MM.1S (cell line): Measurements from ENCODE around the gene DNAH11.

Source experiments
- DNase-seq: peaks from one replicate; pipeline ENCODE4 v3.0.0-alpha.2; 2015
- H2AFZ ChIP-seq: fragments of 300-600 bp; sonication (generic); 2 replicates; pipeline ENCODE4 v1.6.0; 2016; ENCODE audit warnings: antibody characterized with exemption, low read length
- H3F3A ChIP-seq: fragments of 300-600 bp; sonication (generic); 2 replicates; pipeline ENCODE4 v1.6.1; 2016; ENCODE audit warnings: mild to moderate bottlenecking, antibody characterized with exemption, low read length, moderate library complexity, mixed read lengths; ENCODE audit not compliant: insufficient read depth
- H3K27ac ChIP-seq: fragments of 300-600 bp; sonication (generic); 2 replicates; pipeline ENCODE4 v1.5.1; 2016; ENCODE audit warnings: mild to moderate bottlenecking, low read length
- H3K27me3 ChIP-seq: fragments of 300-600 bp; sonication (generic); replicated peaks from 2 replicates; pipeline ENCODE4 v1.6.0; 2016; ENCODE audit warnings: low read length; ENCODE audit not compliant: insufficient read depth
- H3K36me3 ChIP-seq: fragments of 300-600 bp; sonication (generic); replicated peaks from 2 replicates; pipeline ENCODE4 v1.6.1; 2016; ENCODE audit warnings: mild to moderate bottlenecking, low read length, mixed read lengths; ENCODE audit not compliant: insufficient read depth
- H3K4me1 ChIP-seq: fragments of 300-600 bp; sonication (generic); 2 replicates; pipeline ENCODE4 v1.6.1; 2016; ENCODE audit warnings: low read length, mixed read lengths
- H3K4me2 ChIP-seq: fragments of 300-600 bp; sonication (generic); 2 replicates; pipeline ENCODE4 v1.6.0; 2016; ENCODE audit warnings: low read depth, low read length
- H3K4me3 ChIP-seq: fragments of 300-600 bp; sonication (generic); 2 replicates; pipeline ENCODE4 v1.5.1; 2016; ENCODE audit warnings: low read length, mixed read lengths
- H3K79me2 ChIP-seq: fragments of 300-600 bp; sonication (generic); 2 replicates; pipeline ENCODE4 v1.6.1; 2016; ENCODE audit warnings: mixed run types, low read length, mixed read lengths
- H3K9ac ChIP-seq: fragments of 300-600 bp; sonication (generic); 2 replicates; pipeline ENCODE4 v1.6.1; 2016; ENCODE audit warnings: low read length, mixed read lengths
- H3K9me2 ChIP-seq: fragments of 300-600 bp; sonication (generic); replicated peaks from 2 replicates; pipeline ENCODE4 v1.6.1; 2016; ENCODE audit warnings: mild to moderate bottlenecking, low read length, mixed read lengths; ENCODE audit not compliant: insufficient read depth
- H3K9me3 ChIP-seq: fragments of 300-600 bp; sonication (generic); replicated peaks from 2 replicates; pipeline ENCODE4 v1.6.1; 2016; ENCODE audit warnings: mild to moderate bottlenecking, low read length, mixed read lengths; ENCODE audit not compliant: insufficient read depth
- H4K20me1 ChIP-seq: fragments of 300-600 bp; sonication (generic); 2 replicates; pipeline ENCODE4 v1.6.1; 2016; ENCODE audit warnings: mild to moderate bottlenecking, low read length, moderate library complexity, mixed read lengths; ENCODE audit not compliant: insufficient read depth
- EZH2 ChIP-seq: fragments of 300-600 bp; sonication (generic); optimal IDR thresholded peaks from 2 replicates; pipeline ENCODE3; 2017; ENCODE audit warnings: low read depth, mild to moderate bottlenecking, antibody characterized with exemption, low read length, mixed read lengths
- EZH2phosphoT487 ChIP-seq: fragments of 300-600 bp; sonication (generic); IDR thresholded peaks from 2 replicates; pipeline ENCODE4 v1.6.1; 2018; ENCODE audit warnings: antibody characterized with exemption, low read length
- TF ChIP-seq, protein P1 (sequence below): fragments of 300-600 bp; sonication (generic); IDR thresholded peaks from 2 replicates; pipeline ENCODE4 v1.5.1; 2016; ENCODE audit warnings: antibody characterized with exemption, low read length, mixed read lengths

Gene DNAH11

DNA sequence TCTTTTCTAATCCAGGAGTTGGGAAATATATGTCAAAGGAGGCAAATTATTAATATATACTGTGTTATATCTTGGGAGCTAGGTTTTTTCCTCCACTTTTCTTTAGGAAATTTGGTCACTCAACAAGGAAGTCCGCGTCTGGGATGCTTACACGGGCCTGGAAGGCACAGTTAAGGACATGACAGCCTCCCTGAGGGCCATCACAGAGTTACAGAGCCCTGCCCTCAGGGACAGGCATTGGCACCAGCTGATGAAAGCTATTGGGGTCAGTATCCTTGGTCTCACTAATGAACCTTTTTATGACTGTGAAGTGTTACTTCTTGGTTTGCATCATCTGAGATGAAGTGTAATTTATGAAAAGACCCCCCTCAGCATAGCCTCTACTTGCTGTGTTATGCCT, 74.7 kb downstream of the DNAH11 start:
- Histone ChIP-seq H3K9me3 (no peaks in the 10 kb centered on the region), H3F3A (no peaks in the 10 kb centered on the region), H4K20me1 (no peaks in the 10 kb centered on the region), H3K36me3 (no peaks in the 10 kb centered on the region), H3K9ac (no peak overlapping the region), H3K9me2 (no peaks in the 10 kb centered on the region), H2AFZ (no peak overlapping the region), H3K27me3 (no peaks in the 10 kb centered on the region), H3K4me3 (no peak overlapping the region), H3K79me2 (no peaks in the 10 kb centered on the region), H3K4me1 (no peaks in the 10 kb centered on the region), H3K4me2 (no peak overlapping the region), H3K27ac (no peak overlapping the region)
- no peak for DNase-seq
- no peak for TF ChIP-seq EZH2
- TF ChIP-seq, protein P1, sequence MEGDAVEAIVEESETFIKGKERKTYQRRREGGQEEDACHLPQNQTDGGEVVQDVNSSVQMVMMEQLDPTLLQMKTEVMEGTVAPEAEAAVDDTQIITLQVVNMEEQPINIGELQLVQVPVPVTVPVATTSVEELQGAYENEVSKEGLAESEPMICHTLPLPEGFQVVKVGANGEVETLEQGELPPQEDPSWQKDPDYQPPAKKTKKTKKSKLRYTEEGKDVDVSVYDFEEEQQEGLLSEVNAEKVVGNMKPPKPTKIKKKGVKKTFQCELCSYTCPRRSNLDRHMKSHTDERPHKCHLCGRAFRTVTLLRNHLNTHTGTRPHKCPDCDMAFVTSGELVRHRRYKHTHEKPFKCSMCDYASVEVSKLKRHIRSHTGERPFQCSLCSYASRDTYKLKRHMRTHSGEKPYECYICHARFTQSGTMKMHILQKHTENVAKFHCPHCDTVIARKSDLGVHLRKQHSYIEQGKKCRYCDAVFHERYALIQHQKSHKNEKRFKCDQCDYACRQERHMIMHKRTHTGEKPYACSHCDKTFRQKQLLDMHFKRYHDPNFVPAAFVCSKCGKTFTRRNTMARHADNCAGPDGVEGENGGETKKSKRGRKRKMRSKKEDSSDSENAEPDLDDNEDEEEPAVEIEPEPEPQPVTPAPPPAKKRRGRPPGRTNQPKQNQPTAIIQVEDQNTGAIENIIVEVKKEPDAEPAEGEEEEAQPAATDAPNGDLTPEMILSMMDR, result no peak
- no peak for TF ChIP-seq EZH2phosphoT487

DNA sequence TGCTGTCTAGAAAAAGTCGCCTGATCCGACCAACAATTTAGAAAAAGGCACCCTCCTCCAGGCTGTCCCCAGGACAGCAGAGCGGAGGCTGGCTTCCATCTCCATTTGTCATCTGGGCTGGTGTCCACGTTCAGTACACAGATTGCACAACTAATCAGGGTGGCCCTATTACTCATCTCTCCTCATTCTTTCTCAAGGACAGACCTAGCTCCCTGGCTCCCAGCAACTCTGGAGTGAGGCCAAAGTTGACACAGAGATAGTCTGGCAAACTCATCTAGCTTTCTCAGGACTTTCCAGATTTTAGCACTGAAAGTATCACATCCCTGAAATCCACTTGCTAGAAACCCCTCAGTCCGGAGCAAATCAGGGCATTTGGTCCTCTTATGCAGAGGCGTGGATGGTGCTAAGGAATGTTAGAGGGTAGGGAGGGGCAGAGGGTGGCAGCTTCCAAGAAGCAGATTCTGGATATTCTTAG, 75.1 kb downstream of the DNAH11 start:
- no peaks in the 10 kb centered on the region for H3K9me3 ChIP-seq
- DNase-seq, result no peak
- no peaks in the 10 kb centered on the region for H3K27me3 ChIP-seq
- no peaks in the 10 kb centered on the region for H3K36me3 ChIP-seq
- no peaks in the 10 kb centered on the region for H3K4me1 ChIP-seq
- H3K4me2 ChIP-seq, result no peak overlapping the region
- H2AFZ ChIP-seq, result no peak overlapping the region
- no peaks in the 10 kb centered on the region for H3K79me2 ChIP-seq
- H3K4me3 ChIP-seq, result no peak overlapping the region
- no peak overlapping the region for H3K9ac ChIP-seq
- H3K9me2 ChIP-seq, result no peaks in the 10 kb centered on the region
- no peaks in the 10 kb centered on the region for H3F3A ChIP-seq
- H4K20me1 ChIP-seq, result no peaks in the 10 kb centered on the region
- TF ChIP-seq, protein P1, result no peak
- no peak for TF ChIP-seq EZH2
- H3K27ac ChIP-seq, result no peak overlapping the region

DNA sequence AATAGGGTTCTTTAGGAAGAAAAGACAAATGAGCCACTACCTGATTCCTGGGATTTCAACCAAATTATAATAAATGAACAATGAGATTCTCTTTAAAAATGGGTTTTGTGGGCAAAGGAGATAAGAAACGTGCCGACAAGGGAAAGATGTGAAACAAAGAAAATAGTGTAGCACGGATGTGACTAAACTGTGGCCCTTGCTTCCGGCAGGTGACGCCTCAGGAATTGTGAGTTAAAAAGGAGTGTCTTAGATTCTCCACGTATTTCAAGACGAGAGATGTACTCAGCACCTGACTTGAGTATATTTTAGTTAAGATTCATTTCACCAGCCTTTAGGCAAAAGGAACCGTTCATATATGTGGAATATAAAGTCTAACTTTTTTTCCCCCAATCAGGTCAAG, 75.9 kb downstream of the DNAH11 start:
- Histone ChIP-seq H3K4me1 (no peaks in the 10 kb centered on the region), H3K79me2 (no peaks in the 10 kb centered on the region), H4K20me1 (no peaks in the 10 kb centered on the region), H3K9me3 (no peaks in the 10 kb centered on the region), H2AFZ (no peak overlapping the region), H3K36me3 (no peaks in the 10 kb centered on the region), H3K9me2 (no peaks in the 10 kb centered on the region), H3K4me2 (no peak overlapping the region), H3K4me3 (no peak overlapping the region), H3K27me3 (no peaks in the 10 kb centered on the region), H3K9ac (no peak overlapping the region), H3K27ac (no peak overlapping the region), H3F3A (no peaks in the 10 kb centered on the region)
- no peak for DNase-seq
- TF ChIP-seq EZH2, result no peak
- no peak for TF ChIP-seq EZH2phosphoT487
- TF ChIP-seq, protein P1, result no peak

DNA sequence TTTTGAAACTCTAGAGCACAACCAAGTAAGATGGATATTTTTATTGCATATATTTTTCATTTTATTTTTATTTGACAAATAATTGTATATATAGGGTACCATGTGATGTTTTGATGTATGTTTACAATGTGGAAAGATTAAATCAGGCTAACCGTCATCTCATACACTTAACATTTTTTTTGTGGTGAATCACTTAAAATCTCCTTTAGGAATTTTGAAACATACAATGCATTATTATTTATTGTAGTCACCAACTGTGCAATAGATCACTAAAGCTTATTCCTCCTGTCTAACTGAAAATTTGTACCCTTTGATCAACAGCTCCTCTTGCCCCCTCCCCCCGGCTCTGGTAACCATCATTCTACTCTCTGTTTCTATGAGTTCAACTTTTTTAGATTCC, 77.2 kb downstream of the DNAH11 start:
- H3K4me3 ChIP-seq, result no peak overlapping the region
- no peaks in the 10 kb centered on the region for H3K9me2 ChIP-seq
- H3K4me1 ChIP-seq, result no peaks in the 10 kb centered on the region
- H3K4me2 ChIP-seq, result no peak overlapping the region
- no peak overlapping the region for H2AFZ ChIP-seq
- no peaks in the 10 kb centered on the region for H3F3A ChIP-seq
- no peak overlapping the region for H3K27ac ChIP-seq
- no peaks in the 10 kb centered on the region for H3K36me3 ChIP-seq
- H3K9ac ChIP-seq, result no peak overlapping the region
- H3K27me3 ChIP-seq, result no peaks in the 10 kb centered on the region
- no peak for TF ChIP-seq EZH2
- no peak for TF ChIP-seq EZH2phosphoT487
- TF ChIP-seq, protein P1, result no peak
- H4K20me1 ChIP-seq, result no peaks in the 10 kb centered on the region
- DNase-seq, result no peak
- no peaks in the 10 kb centered on the region for H3K9me3 ChIP-seq
- H3K79me2 ChIP-seq, result no peaks in the 10 kb centered on the region
